Ectodermal cell (in vitro differentiated cells): ENCODE results near the gene KRTAP12-3. TPM values are rescaled to one million over a fixed set of nuclear protein-coding genes. Genes with fewer than 3 reads are reported as not detected.
"Not testable (repeated sequence)": the region's sequence is repeated elsewhere in the genome, so short reads cannot be mapped to it uniquely, and the experiment has no call there.

ENCODE experiments used
- H3K27ac ChIP-seq: 2 replicates; pipeline ENCODE4 v1.7.0; 2013; ENCODE audit warnings: mild to moderate bottlenecking, low read depth, low read length; ENCODE audit not compliant: insufficient read depth, poor library complexity, severe bottlenecking
- H3K27me3 ChIP-seq: 2 replicates; pipeline ENCODE4 v1.7.0; 2013; ENCODE audit warnings: mild to moderate bottlenecking, low read length; ENCODE audit not compliant: insufficient read depth, control insufficient read depth, poor library complexity, severe bottlenecking
- H3K36me3 ChIP-seq: one replicate; pipeline ENCODE4 v1.7.0; 2013; ENCODE audit warnings: low read length; ENCODE audit not compliant: control insufficient read depth, insufficient read depth
- H3K4me1 ChIP-seq: one replicate; pipeline ENCODE4 v1.7.0; 2013; ENCODE audit warnings: low read length; ENCODE audit not compliant: control insufficient read depth, insufficient read depth
- H3K4me3 ChIP-seq: 2 replicates; pipeline ENCODE4 v1.7.0; 2013; ENCODE audit warnings: low read depth, low read length, control low read depth; ENCODE audit not compliant: insufficient read depth
- H3K9me3 ChIP-seq: 2 replicates; pipeline ENCODE4 v1.7.0; 2013; ENCODE audit warnings: mild to moderate bottlenecking, low read length, moderate library complexity; ENCODE audit not compliant: control insufficient read depth
- WGBS, 2 experiments: methylation state at CpG; one replicate each; pipeline ENCODE4 v1.1.7; 2013; ENCODE audit warnings: missing lambda C conversion rate in 2 of 2; 5-methylcytosine and 5-hydroxymethylcytosine counted together
- polyA plus RNA-seq, 4 experiments: library from polyadenylated mRNA; stranded (reverse); fragments of 50-300 nt; gene quantifications; one replicate each; pipeline ENCODE4 v1.2.3, GENCODE V29; 2013

KRTAP12-3 gene, protein sequence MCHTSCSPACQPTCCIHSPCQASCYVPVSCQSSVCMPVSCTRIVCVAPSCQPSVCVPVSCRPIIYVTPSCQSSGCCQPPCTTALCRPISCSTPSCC
- not detected for polyA plus RNA-seq (2013, experiment 1 of 4)
- polyA plus RNA-seq (2013, experiment 2 of 4) = not detected
- polyA plus RNA-seq (2013, experiment 3 of 4) = not detected
- polyA plus RNA-seq (2013, experiment 4 of 4) = not detected

- Histone ChIP-seq H3K27me3 (no peaks in the 10 kb centered on the region), H3K4me3 (no peak within 1 kb of the TSS), H3K27ac (no peak within 1 kb of the TSS), H3K36me3 (no peaks in the 10 kb centered on the region), H3K4me1 (peaks cover 3% of the 10 kb centered on the region), H3K9me3 (no peaks in the 10 kb centered on the region)
- WGBS, 2 experiments = 92 to 94% methylated on average over 26 of the region's 26 CpGs
Observed at GRCh38 chr21:44657635-44658540, at the start of gene KRTAP12-3. KRTAP12-3 (plus strand) TSS chr21:44657932; CDS start chr21:44657980, 48 bp downstream.

DNA sequence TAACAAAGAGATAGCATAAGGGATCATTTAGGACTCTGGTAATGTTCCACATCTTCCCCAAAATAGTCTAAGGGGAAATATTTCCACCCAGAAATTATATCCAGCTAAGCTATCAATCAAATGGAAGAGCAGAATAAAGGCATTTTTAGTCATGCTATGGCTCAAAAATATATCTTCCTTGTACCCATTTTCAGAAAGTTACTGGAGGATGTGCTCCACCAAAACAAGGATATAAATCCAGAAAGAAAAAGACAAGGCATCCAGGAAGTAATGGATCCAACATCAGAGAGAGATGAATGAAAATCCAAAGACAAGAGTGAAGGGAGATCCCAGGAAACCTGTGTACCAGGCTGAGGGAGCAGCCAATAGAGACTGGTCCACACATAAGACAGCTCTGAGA lies 48.5 kb upstream of the KRTAP12-3 start:
- H3K27ac ChIP-seq = no peak overlapping the region
- H3K36me3 ChIP-seq = no peaks in the 10 kb centered on the region
- H3K9me3 ChIP-seq = peaks cover 2% of the 10 kb centered on the region
- no peaks in the 10 kb centered on the region for H3K27me3 ChIP-seq
- no peak overlapping the region for H3K4me3 ChIP-seq
- no peaks in the 10 kb centered on the region for H3K4me1 ChIP-seq

GRCh38 chr21:44610157-44610843 lies 47.4 kb upstream of the KRTAP12-3 start:
- H3K4me1 ChIP-seq, H3K27ac ChIP-seq, H3K4me3 ChIP-seq, H3K36me3 ChIP-seq, H3K27me3 ChIP-seq, H3K9me3 ChIP-seq: not testable (repeated sequence)
- WGBS, 2 experiments = 91 to 92% methylated on average over 7 of the region's 7 CpGs

- no peaks in the 10 kb centered on the region for H3K36me3 ChIP-seq
- no peak overlapping the region for H3K27ac ChIP-seq
- no peaks in the 10 kb centered on the region for H3K4me1 ChIP-seq
- WGBS, 2 experiments = 86 to 92% methylated on average over 4 of the region's 4 CpGs
- H3K4me3 ChIP-seq = no peak overlapping the region
- H3K27me3 ChIP-seq = no peaks in the 10 kb centered on the region
- H3K9me3 ChIP-seq = peaks cover 2% of the 10 kb centered on the region
Observed at GRCh38 chr21:44611551-44611950, 46.2 kb upstream of the KRTAP12-3 start.

DNA sequence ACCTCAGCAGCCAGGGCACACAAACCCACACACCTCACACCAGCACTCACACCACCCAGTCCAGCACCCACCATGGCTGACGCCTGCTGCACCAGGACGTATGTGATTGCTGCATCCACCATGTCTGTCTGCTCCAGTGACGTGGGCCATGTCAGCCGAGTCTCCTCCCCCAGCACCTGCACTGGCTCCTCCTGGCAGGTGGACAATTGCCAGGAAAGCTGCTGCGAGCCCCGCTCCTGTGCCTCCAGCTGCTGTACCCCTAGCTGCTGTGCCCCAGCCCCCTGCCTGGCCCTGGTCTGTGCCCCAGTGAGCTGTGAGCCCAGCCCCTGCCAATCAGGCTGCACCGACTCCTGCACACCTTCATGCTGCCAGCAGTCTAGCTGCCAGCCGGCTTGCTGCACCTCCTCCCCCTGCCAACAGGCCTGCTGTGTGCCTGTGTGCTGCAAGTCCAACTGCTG lies 45.7 kb upstream of the KRTAP12-3 start, which contains the start of gene KRTAP10-8:
Gene KRTAP10-8, plus strand, starts transcription at position 51 of the 458 bp plus-strand sequence. Its CDS starts 22 bp downstream, at position 73.
- no peak within 1 kb of the TSS for H3K4me3 ChIP-seq

DNA sequence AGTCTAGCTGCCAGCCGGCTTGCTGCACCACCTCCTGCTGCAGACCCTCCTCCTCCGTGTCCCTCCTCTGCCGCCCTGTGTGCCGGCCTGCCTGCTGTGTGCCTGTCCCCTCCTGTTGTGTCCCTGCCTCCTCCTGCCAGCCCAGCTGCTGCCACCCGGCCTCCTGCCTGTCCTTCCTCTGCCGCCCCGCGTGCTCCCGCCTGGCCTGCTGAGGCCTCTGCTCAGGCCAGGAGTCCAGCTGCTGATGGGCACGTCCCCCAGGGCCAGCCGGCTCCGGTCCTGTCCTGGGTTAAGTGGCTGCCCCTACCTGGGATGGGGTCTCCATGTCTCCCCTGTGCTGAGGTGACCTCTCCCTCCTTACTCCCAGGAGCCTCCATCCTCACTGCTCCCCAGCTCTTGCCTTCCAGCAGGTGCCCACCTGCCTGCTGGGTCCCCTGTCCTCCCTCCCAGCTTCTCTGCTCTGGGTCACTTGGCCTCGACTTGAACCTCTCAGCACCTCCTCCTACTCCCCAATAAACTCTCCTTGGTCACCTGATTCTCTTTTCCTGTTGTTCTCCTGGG lies 45.0 kb upstream of the KRTAP12-3 start:
- H3K27me3 ChIP-seq = no peaks in the 10 kb centered on the region
- H3K36me3 ChIP-seq = no peaks in the 10 kb centered on the region
- no peak overlapping the region for H3K4me3 ChIP-seq
- peaks cover 2% of the 10 kb centered on the region for H3K9me3 ChIP-seq
- WGBS, 2 experiments = 89 to 91% methylated on average over 13 of the region's 13 CpGs
- H3K27ac ChIP-seq = no peak overlapping the region
- no peaks in the 10 kb centered on the region for H3K4me1 ChIP-seq

More for the DNA sequence above, 45.7 kb upstream of the KRTAP12-3 start, which contains the start of gene KRTAP10-8:
- WGBS, 2 experiments = 93 to 96% methylated on average over 8 of the region's 8 CpGs
- Histone ChIP-seq H3K9me3 (peaks cover 2% of the 10 kb centered on the region), H3K27me3 (no peaks in the 10 kb centered on the region), H3K27ac (no peak within 1 kb of the TSS), H3K4me1 (no peaks in the 10 kb centered on the region), H3K36me3 (no peaks in the 10 kb centered on the region)

DNA sequence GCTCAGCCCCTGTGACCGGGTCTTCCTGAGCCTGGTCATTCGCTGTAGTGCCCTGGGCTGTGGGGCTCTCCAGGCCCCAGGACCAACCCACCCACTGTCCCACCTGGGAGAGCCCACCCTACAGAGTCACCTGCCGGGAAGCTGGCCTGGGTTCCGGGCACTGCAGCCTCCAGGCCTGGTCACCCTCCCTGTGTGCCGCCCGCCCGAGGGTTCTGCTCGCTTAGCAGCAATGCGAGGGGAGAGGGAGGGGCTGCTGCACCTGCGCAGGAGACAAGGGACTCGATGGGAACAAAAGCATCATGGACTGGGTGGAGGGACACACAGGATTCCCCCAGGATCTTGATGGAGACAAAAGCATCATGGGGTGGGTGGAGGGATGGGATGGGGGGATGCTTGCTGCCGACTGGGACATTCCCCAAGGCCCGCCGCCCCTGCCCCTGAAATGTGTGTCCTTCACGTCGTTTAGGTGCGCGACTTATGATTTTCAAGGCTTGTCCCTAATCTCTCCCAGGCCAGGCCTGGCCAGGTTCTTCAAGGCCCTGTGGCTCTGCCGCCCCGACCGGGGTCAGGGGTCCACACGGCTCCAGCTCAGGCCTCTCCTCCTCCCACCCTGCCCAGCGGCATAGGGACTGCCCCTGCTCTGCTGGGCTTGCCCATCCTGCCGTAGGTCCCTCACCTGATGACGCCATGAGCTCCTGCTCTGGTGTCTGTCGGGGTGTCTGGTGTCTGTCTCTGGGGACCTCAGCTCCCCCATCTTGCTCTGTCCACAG lies 44.2 kb upstream of the KRTAP12-3 start:
- Histone ChIP-seq H3K36me3 (no peaks in the 10 kb centered on the region), H3K4me1 (no peaks in the 10 kb centered on the region), H3K27me3 (no peaks in the 10 kb centered on the region), H3K27ac (no peak overlapping the region), H3K9me3 (peaks cover 2% of the 10 kb centered on the region), H3K4me3 (no peak overlapping the region)
- 92 to 94% methylated on average over 26 of the region's 26 CpGs for WGBS, 2 experiments

DNA sequence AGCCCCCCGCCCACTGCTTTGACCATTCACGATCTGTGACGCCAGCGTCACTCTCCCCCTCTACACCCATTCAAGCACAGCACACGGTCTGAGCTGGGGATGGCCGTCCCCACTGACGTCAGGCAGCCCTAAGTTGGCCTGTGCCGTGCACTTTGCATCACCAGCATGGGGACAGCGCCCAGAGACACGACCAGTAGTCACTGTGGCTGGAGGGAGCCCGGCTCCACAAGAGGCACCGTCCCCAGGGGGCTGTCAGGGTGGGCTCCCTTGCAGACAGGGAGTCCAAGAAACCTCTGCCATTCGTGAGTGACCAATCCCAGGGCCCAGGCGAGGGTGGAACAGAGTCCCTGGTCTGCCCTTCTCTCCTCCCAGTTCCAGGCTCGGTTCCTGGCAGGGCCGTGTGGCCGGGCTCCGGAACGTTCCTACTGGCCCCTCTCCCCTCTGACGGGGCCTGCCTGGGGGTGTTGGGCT lies 43.5 kb upstream of the KRTAP12-3 start:
- Histone ChIP-seq H3K4me3 (no peak overlapping the region), H3K4me1 (no peaks in the 10 kb centered on the region), H3K27ac (no peak overlapping the region), H3K36me3 (no peaks in the 10 kb centered on the region), H3K27me3 (no peaks in the 10 kb centered on the region), H3K9me3 (peaks cover 2% of the 10 kb centered on the region)
- WGBS, 2 experiments = 89 to 93% methylated on average over 20 of the region's 20 CpGs

GRCh38 chr21:44614961-44615391 lies 42.8 kb upstream of the KRTAP12-3 start:
- no peak overlapping the region for H3K27ac ChIP-seq
- H3K4me3 ChIP-seq = no peak overlapping the region
- 93 to 97% methylated on average over 28 of the region's 28 CpGs for WGBS, 2 experiments

More at GRCh38 chr21:44614961-44615391, 42.8 kb upstream of the KRTAP12-3 start:
- Histone ChIP-seq H3K36me3 (no peaks in the 10 kb centered on the region), H3K4me1 (no peaks in the 10 kb centered on the region), H3K27me3 (no peaks in the 10 kb centered on the region), H3K9me3 (peaks cover 2% of the 10 kb centered on the region)
